Measurements from ENCODE around the gene ARID3A.

GRCh38 chr19:971795-972194 is 46.0 kb downstream of the ARID3A start:
- TF ChIP-seq POLR2A (IDR thresholded peaks at IDR 0.05) (no peak), CTCF (IDR thresholded peaks at IDR 0.05) (no peak), EP300 (IDR thresholded peaks at IDR 0.05) (no peak)
